SK-N-SH treated with all-trans-retinoic acid at 6 μM for 48 hours (cell line): Measurements from ENCODE around the gene CCDC3.
"Not testable (repeated sequence)": the region's sequence is repeated elsewhere in the genome, so short reads cannot be mapped to it uniquely, and the experiment has no call there.

Source experiments
- ATAC-seq: fragments of 200-7000 bp; cut with Tn5 transposase; 3 replicates; pipeline ENCODE4 v1.9.1; 2020; ENCODE audit warnings: mild to moderate bottlenecking, moderate library complexity
- BACH2 ChIP-seq: fragments of 250-450 bp; sonication (Bioruptor Pico); IDR thresholded peaks from 2 replicates; pipeline ENCODE4 v1.9.0; 2021; ENCODE audit warnings: mild to moderate bottlenecking, borderline replicate concordance
- CSDC2 ChIP-seq: fragments of 250-450 bp; sonication (Bioruptor Pico); IDR thresholded peaks from 2 replicates; pipeline ENCODE4 v1.5.0; 2020; ENCODE audit warnings: mild to moderate bottlenecking, moderate library complexity
- CSRNP3 ChIP-seq: fragments of 250-450 bp; sonication (Bioruptor Pico); IDR thresholded peaks from 2 replicates; pipeline ENCODE4 v1.5.1; 2021; ENCODE audit warnings: mild to moderate bottlenecking, moderate library complexity
- GLIS3 ChIP-seq: fragments of 250-450 bp; sonication (Bioruptor Pico); IDR thresholded peaks from 2 replicates; pipeline ENCODE4 v1.5.0; 2020; ENCODE audit warnings: mild to moderate bottlenecking, moderate library complexity
- ISL1 ChIP-seq: fragments of 250-450 bp; sonication (Bioruptor Pico); IDR thresholded peaks from 2 replicates; pipeline ENCODE4 v2.1.2; 2022; ENCODE audit warnings: mild to moderate bottlenecking, moderate library complexity
- OSR1 ChIP-seq: fragments of 250-450 bp; sonication (Bioruptor Pico); IDR thresholded peaks from 2 replicates; pipeline ENCODE4 v1.8.0; 2022; ENCODE audit warnings: moderate library complexity, mild to moderate bottlenecking, inconsistent platforms
- PATZ1 ChIP-seq: fragments of 250-450 bp; sonication (Bioruptor Pico); IDR thresholded peaks from 2 replicates; pipeline ENCODE4 v1.8.0; 2020; ENCODE audit warnings: mild to moderate bottlenecking, moderate library complexity, borderline replicate concordance
- POU6F1 ChIP-seq: fragments of 250-450 bp; sonication (Bioruptor Pico); IDR thresholded peaks from 2 replicates; pipeline ENCODE4 v1.8.0; 2021; ENCODE audit warnings: low read depth, mild to moderate bottlenecking, moderate library complexity, borderline replicate concordance
- RARB ChIP-seq: fragments of 250-450 bp; sonication (Bioruptor Pico); IDR thresholded peaks from 2 replicates; pipeline ENCODE4 v1.8.0; 2021; ENCODE audit warnings: mild to moderate bottlenecking, moderate library complexity
- SNAI2 ChIP-seq: fragments of 250-450 bp; sonication (Bioruptor Pico); IDR thresholded peaks from 2 replicates; pipeline ENCODE4 v1.5.0; 2020; ENCODE audit warnings: mild to moderate bottlenecking, moderate library complexity
- TOX ChIP-seq: fragments of 250-450 bp; sonication (Bioruptor Pico); IDR thresholded peaks from 2 replicates; pipeline ENCODE4 v1.8.0; 2021; ENCODE audit warnings: mild to moderate bottlenecking, moderate library complexity, borderline replicate concordance
- TSHZ2 ChIP-seq: fragments of 250-450 bp; sonication (Bioruptor Pico); IDR thresholded peaks from 2 replicates; pipeline ENCODE4 v1.5.0; 2020; ENCODE audit warnings: mild to moderate bottlenecking, moderate library complexity
- ZC3H10 ChIP-seq: fragments of 250-450 bp; sonication (Bioruptor Pico); IDR thresholded peaks from 2 replicates; pipeline ENCODE4 v1.5.1; 2021; ENCODE audit warnings: mild to moderate bottlenecking, moderate library complexity
- ZFP3 ChIP-seq: fragments of 250-450 bp; sonication (Bioruptor Pico); IDR thresholded peaks from 2 replicates; pipeline ENCODE4 v1.5.0; 2020; ENCODE audit warnings: mild to moderate bottlenecking, moderate library complexity
- ZFP30 ChIP-seq: fragments of 450-650 bp; formaldehyde crosslinking; IDR thresholded peaks from 2 replicates; pipeline ENCODE4 v1.5.0; 2022; ENCODE audit warnings: mild to moderate bottlenecking, moderate library complexity
- ZNF565 ChIP-seq: fragments of 450-650 bp; formaldehyde crosslinking; conservative IDR thresholded peaks from 2 replicates; pipeline ENCODE4 v1.5.0; 2020; ENCODE audit warnings: low read depth, mild to moderate bottlenecking, moderate library complexity
- ZNF70 ChIP-seq: fragments of 450-650 bp; formaldehyde crosslinking; IDR thresholded peaks from 2 replicates; pipeline ENCODE4 v1.5.0; 2020; ENCODE audit warnings: mild to moderate bottlenecking, moderate library complexity
- ZNF8 ChIP-seq: fragments of 450-650 bp; formaldehyde crosslinking; IDR thresholded peaks from 2 replicates; pipeline ENCODE4 v1.5.0; 2020; ENCODE audit warnings: mild to moderate bottlenecking, moderate library complexity

The CCDC3 gene

GRCh38 chr10:12995425-12995861 lies 6.1 kb downstream of the CCDC3 start (continued):
- no peak for TF ChIP-seq ZNF70
- no peak for TF ChIP-seq POU6F1 (CRISPR knock-in tag)
- TF ChIP-seq ZFP30 (CRISPR knock-in tag), result no peak
- TF ChIP-seq TOX, result no peak
- no peak for TF ChIP-seq OSR1 (CRISPR knock-in tag)
- no peak for TF ChIP-seq SNAI2
- no peak for TF ChIP-seq ZC3H10
- TF ChIP-seq ZNF8 (CRISPR knock-in tag), result no peak

GRCh38 chr10:12993595-12993994 lies 7.9 kb downstream of the CCDC3 start:
- TF ChIP-seq ZFP30 (CRISPR knock-in tag) (no peak), TSHZ2 (no peak), PATZ1 (CRISPR knock-in tag) (no peak), GLIS3 (CRISPR knock-in tag) (no peak)
- ATAC-seq, result no peak

- no peak for ATAC-seq
- TF ChIP-seq ZFP3 (no peak), CSDC2 (CRISPR knock-in tag) (no peak), ZNF565 (CRISPR knock-in tag) (no peak), POU6F1 (CRISPR knock-in tag) (no peak), BACH2 (CRISPR knock-in tag) (no peak)
Measured at GRCh38 chr10:12985347-12985746, 16.2 kb downstream of the CCDC3 start.

- ATAC-seq, result no peak
- no peak for TF ChIP-seq SNAI2
- TF ChIP-seq TSHZ2, result no peak
- TF ChIP-seq TOX, result no peak
- no peak for TF ChIP-seq ISL1 (CRISPR knock-in tag)
- TF ChIP-seq RARB, result no peak
- no peak for TF ChIP-seq PATZ1 (CRISPR knock-in tag)
- no peak for TF ChIP-seq ZNF8 (CRISPR knock-in tag)
- TF ChIP-seq ZNF70, result no peak
- TF ChIP-seq ZFP30 (CRISPR knock-in tag), result no peak
- no peak for TF ChIP-seq GLIS3 (CRISPR knock-in tag)
- TF ChIP-seq BACH2 (CRISPR knock-in tag), result no peak
- no peak for TF ChIP-seq CSRNP3 (CRISPR knock-in tag)
Measured at GRCh38 chr10:12984165-12984747, 17.3 kb downstream of the CCDC3 start.

- ATAC-seq, result not testable (repeated sequence)
Measured at GRCh38 chr10:12983568-12983967, 17.9 kb downstream of the CCDC3 start.
